GM03348 (cell line): ENCODE measurements around the gene DLGAP1.

Experiments used
- DNase-seq: peaks from one replicate; pipeline ENCODE4 v3.0.0; 2012; ENCODE audit warnings: low spot score

Gene DLGAP1

GRCh38 chr18:3461704-3462103 is 993.4 kb downstream of the DLGAP1 start:
- DNase-seq: no peak

- no peak for DNase-seq
Observed at GRCh38 chr18:3460823-3461398, 994.2 kb downstream of the DLGAP1 start.

GRCh38 chr18:3458952-3459853 is 995.9 kb downstream of the DLGAP1 start:
- no peak for DNase-seq

- no peak for DNase-seq
Observed at GRCh38 chr18:3458378-3458777, 996.7 kb downstream of the DLGAP1 start.

- DNase-seq: no peak
Observed at GRCh38 chr18:3457261-3457724, 997.8 kb downstream of the DLGAP1 start.

GRCh38 chr18:3456686-3457069 is 998.4 kb downstream of the DLGAP1 start:
- DNase-seq: no peak

GRCh38 chr18:3455907-3456685 is 999.0 kb downstream of the DLGAP1 start:
- peak; percentile 43 for DNase-seq

GRCh38 chr18:3455090-3455635 is 999.9 kb downstream of the DLGAP1 start:
- DNase-seq: no peak

GRCh38 chr18:3454365-3455089 is 1000.6 kb downstream of the DLGAP1 start:
- DNase-seq: peak; percentile 37

- DNase-seq: peak; percentile 64
Observed at GRCh38 chr18:3453540-3454364, 1001.4 kb downstream of the DLGAP1 start.

- no peak for DNase-seq
Observed at GRCh38 chr18:3452750-3453539, 1002.2 kb downstream of the DLGAP1 start.

- DNase-seq: peak; percentile 48
Observed at GRCh38 chr18:3451989-3452749, 1002.9 kb downstream of the DLGAP1 start.

GRCh38 chr18:3451183-3451988 is 1003.7 kb downstream of the DLGAP1 start:
- DNase-seq: peak; percentile 95

- DNase-seq: no peak
Observed at GRCh38 chr18:3450799-3451182, 1004.3 kb downstream of the DLGAP1 start.

- DNase-seq: peak; percentile 82
Observed at GRCh38 chr18:3450012-3450798, 1004.9 kb downstream of the DLGAP1 start, which contains the start of gene TGIF1. TSS of gene TGIF1 (plus strand) at chr18:3450172. CDS start at chr18:3450490, 318 bp downstream.

GRCh38 chr18:3449512-3450011 is 1005.5 kb downstream of the DLGAP1 start:
- peak; percentile 87 for DNase-seq
